Peyer's patch (tissue), 4 donors: ENCODE data around the gene TRHDE. TPM values are rescaled to one million over a fixed set of nuclear protein-coding genes. Genes with fewer than 3 reads are reported as not detected.
A peak's percentile ranks its signal among the peaks of the same experiment; 100 is the strongest.

Source experiments
- DNase-seq, 3 donors: peaks; one replicate each; pipeline ENCODE4 v3.0.0-alpha.2; 2017 to 2019
- H3K27ac ChIP-seq, 4 donors: fragments of 200-600 bp; sonication (generic); one replicate each; pipeline ENCODE4 v1.5.1; 2016 to 2019
- H3K27me3 ChIP-seq, 2 donors: fragments of 200-600 bp; sonication (generic); one replicate each; pipeline ENCODE4 v1.5.1; 2019
- H3K36me3 ChIP-seq, 3 donors: fragments of 200-600 bp; sonication (generic); one replicate each; pipeline ENCODE4 v1.5.1; 2016 to 2019
- H3K4me1 ChIP-seq, 4 donors: fragments of 200-600 bp; sonication (generic); one replicate each; pipeline ENCODE4 v1.5.1; 2016 to 2019
- H3K4me3 ChIP-seq, 4 donors: fragments of 200-600 bp; sonication (generic); 1 replicate in 3 of 4; 2 replicates in 1 of 4; pipeline ENCODE4 v1.5.1; 2016 to 2019; ENCODE audit warnings: mild to moderate bottlenecking in 1 of 4
- H3K9me3 ChIP-seq, 4 donors: fragments of 200-600 bp; sonication (generic); one replicate each; pipeline ENCODE4 v1.5.1; 2016 to 2019; ENCODE audit warnings: mild to moderate bottlenecking in 1 of 4
- CTCF ChIP-seq, 6 experiments: fragments of 450-650 bp in 4 of 6; fragments of 200-600 bp in 2 of 6; sonication (generic) in 1 of 6; IDR thresholded peaks; one replicate each; pipeline ENCODE4 v1.5.1; 2017 to 2019; ENCODE audit warnings: antibody characterized with exemption in 6 of 6, mild to moderate bottlenecking in 3 of 6, moderate library complexity in 1 of 6
- POLR2A ChIP-seq, 2 donors: fragments of 450-650 bp; IDR thresholded peaks; one replicate each; pipeline ENCODE4 v1.5.1; 2017; ENCODE audit warnings: antibody characterized with exemption in 2 of 2, mild to moderate bottlenecking in 2 of 2, moderate library complexity in 2 of 2
- total RNA-seq, 4 donors: library from RNA; depleted of rRNA; stranded (reverse); fragments of >200 nt; gene quantifications; one replicate each; pipeline ENCODE4 v1.1.0, GENCODE V29; 2016

TRHDE gene
- total RNA-seq, 4 donors from 2014 or later, result 3.3 to 23.8 (median 15.2) TPM

GRCh38 chr12:72476301-72476700, 204.1 kb downstream of the TRHDE start:
- peaks cover 0 to 4% (median 0%) of the 10 kb centered on the region in 3 donors for H3K36me3 ChIP-seq
- TF ChIP-seq CTCF (IDR thresholded peaks at IDR 0.05) (no peak), POLR2A (IDR thresholded peaks at IDR 0.05) (no peak)
- no peak for DNase-seq
- H3K4me3 ChIP-seq, result no peak overlapping the region
- no peaks in the 10 kb centered on the region for H3K27me3 ChIP-seq
- no peak overlapping the region for H3K27ac ChIP-seq
- H3K4me1 ChIP-seq, result no peaks in the 10 kb centered on the region
- H3K9me3 ChIP-seq, result no peaks in the 10 kb centered on the region

GRCh38 chr12:72485017-72485701, 213.0 kb downstream of the TRHDE start:
- Histone ChIP-seq H3K4me3 (no peak overlapping the region), H3K9me3 (no peaks in the 10 kb centered on the region)
- no peak for TF ChIP-seq CTCF (IDR thresholded peaks at IDR 0.05)
- no peak for TF ChIP-seq POLR2A (IDR thresholded peaks at IDR 0.05)

GRCh38 chr12:72491426-72491825, 219.3 kb downstream of the TRHDE start:
- Histone ChIP-seq H3K4me3 (no peak overlapping the region), H3K4me1 (no peaks in the 10 kb centered on the region), H3K27me3 (no peaks in the 10 kb centered on the region), H3K36me3 (no peaks in the 10 kb centered on the region), H3K9me3 (no peaks in the 10 kb centered on the region), H3K27ac (no peak overlapping the region)
- no peak for DNase-seq
- TF ChIP-seq CTCF (IDR thresholded peaks at IDR 0.05) (no peak), POLR2A (IDR thresholded peaks at IDR 0.05) (no peak)

More at GRCh38 chr12:72485017-72485701, 213.0 kb downstream of the TRHDE start:
- no peaks in the 10 kb centered on the region for H3K27me3 ChIP-seq
- no peaks in the 10 kb centered on the region for H3K36me3 ChIP-seq
- peak in 1 of 3 donors; percentile 33 for DNase-seq
- no peak overlapping the region for H3K27ac ChIP-seq
- H3K4me1 ChIP-seq, result no peaks in the 10 kb centered on the region

GRCh38 chr12:72493407-72493806, 221.2 kb downstream of the TRHDE start:
- Histone ChIP-seq H3K4me3 (no peak overlapping the region), H3K27ac (no peak overlapping the region), H3K36me3 (no peaks in the 10 kb centered on the region), H3K27me3 (no peaks in the 10 kb centered on the region), H3K4me1 (no peaks in the 10 kb centered on the region), H3K9me3 (no peaks in the 10 kb centered on the region)
- no peak for DNase-seq
- TF ChIP-seq POLR2A (IDR thresholded peaks at IDR 0.05) (no peak), CTCF (IDR thresholded peaks at IDR 0.05) (no peak)

- DNase-seq, result no peak
- H3K4me1 ChIP-seq, result no peaks in the 10 kb centered on the region
Measured at GRCh38 chr12:72498354-72498753, 226.2 kb downstream of the TRHDE start.

More at GRCh38 chr12:72498354-72498753, 226.2 kb downstream of the TRHDE start:
- H3K27ac ChIP-seq, result no peak overlapping the region
- TF ChIP-seq CTCF (IDR thresholded peaks at IDR 0.05), result no peak
- no peak for TF ChIP-seq POLR2A (IDR thresholded peaks at IDR 0.05)
- H3K9me3 ChIP-seq, result no peaks in the 10 kb centered on the region
- no peaks in the 10 kb centered on the region for H3K27me3 ChIP-seq
- H3K36me3 ChIP-seq, result no peaks in the 10 kb centered on the region
- H3K4me3 ChIP-seq, result no peak overlapping the region
